Measurements from ENCODE around the gene LSS. TPM values are rescaled to one million over a fixed set of nuclear protein-coding genes. Genes with fewer than 3 reads are reported as not detected.
A peak's percentile ranks its signal among the peaks of the same experiment; 100 is the strongest.

The LSS gene
- total and polyA plus RNA-seq, 2 experiments from 2014 or later, result 55.0 to 237 TPM

GRCh38 chr21:46223217-46223616, 5.4 kb downstream of the LSS start (continued):
- no peak for TF ChIP-seq ZNF462 (CRISPR knock-in tag; IDR thresholded peaks at IDR 0.05)
- TF ChIP-seq NANOG (IDR thresholded peaks at IDR 0.05; ENCODE audit: borderline replicate concordance), result no peak

DNA sequence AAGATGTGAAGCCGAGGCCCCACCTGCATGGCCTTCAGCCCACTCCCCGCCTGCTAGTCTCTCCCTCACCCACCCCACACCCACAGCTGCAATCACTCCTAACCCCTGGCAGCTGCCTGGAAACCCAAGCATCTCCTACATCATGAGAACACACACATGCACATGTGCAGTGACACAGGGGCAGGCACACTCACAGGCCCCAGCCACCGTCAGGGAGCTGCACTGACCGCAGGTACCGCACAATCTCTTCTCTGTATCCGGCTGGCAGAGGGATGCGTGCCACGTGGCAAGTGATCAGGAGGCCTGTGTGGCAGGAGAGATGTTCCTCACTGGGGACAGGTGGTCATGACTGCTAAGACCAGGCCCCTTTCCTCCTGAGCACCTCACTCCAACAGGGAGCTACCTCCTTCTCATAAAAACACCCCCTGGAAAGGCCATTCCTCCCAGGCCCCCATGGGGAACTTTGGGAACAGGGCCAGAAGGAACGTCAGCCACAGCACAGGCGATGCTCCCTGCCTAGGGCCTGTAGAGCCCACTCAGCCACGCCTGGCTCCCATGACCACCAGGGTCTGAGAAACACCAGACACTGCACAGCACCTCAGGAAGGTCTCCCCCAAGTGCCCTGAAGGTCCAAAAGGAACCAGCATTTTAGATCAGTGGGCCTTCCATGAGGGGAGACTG, 6.0 kb downstream of the LSS start:
- Histone ChIP-seq H3K9me2 (ENCODE audit: insufficient read depth) (no peaks in the 10 kb centered on the region), H3K79me2 (replicated peaks; ENCODE audit: insufficient read depth) (peaks cover 94% of the 10 kb centered on the region), H3K27ac (ENCODE audit: low read depth) (0 out of 2 replicates have a peak overlapping the region, but pooled peaks have one; percentile 32), H3K27me3 (ENCODE audit: insufficient read depth) (no peaks in the 10 kb centered on the region), H3K4me3 (no peak overlapping the region), H2AFZ (no peak overlapping the region), H3K4me1 (ENCODE audit: insufficient read depth) (peaks cover 14% of the 10 kb centered on the region), H3F3A (replicated peaks; ENCODE audit: low read depth) (0 out of 2 replicates have a peak, but pooled peaks cover 5% of the 10 kb centered on the region), H3K36me3 (ENCODE audit: insufficient read depth) (peaks cover 10% of the 10 kb centered on the region), H4K20me1 (replicated peaks; ENCODE audit: insufficient read depth) (peaks cover 43% of the 10 kb centered on the region), H3K4me2 (no peak overlapping the region)
- Mint-ChIP-seq H3K4me1 (peaks cover 15% of the 10 kb centered on the region), H3K27ac (no peak overlapping the region), H3K9me3 (peaks cover 19% of the 10 kb centered on the region), H3K27me3 (ENCODE audit: insufficient read depth, low read depth, poor library complexity) (peaks cover 5% of the 10 kb centered on the region), H3K4me3 (no peak overlapping the region), H3K36me3 (ENCODE audit: low read depth) (peaks cover 49% of the 10 kb centered on the region)
- DNase-seq (ENCODE audit: low spot score) (no peak), ATAC-seq (no peak)
- TF ChIP-seq CREB1 (CRISPR knock-in tag; IDR thresholded peaks at IDR 0.05; ENCODE audit: low read depth), result no peak
- TF ChIP-seq POLR2AphosphoS5 (IDR thresholded peaks at IDR 0.05; ENCODE audit: low read depth), result no peak
- TF ChIP-seq ZNF114 (CRISPR knock-in tag; IDR thresholded peaks at IDR 0.05), result no peak
- no peak for TF ChIP-seq ETS1 (IDR thresholded peaks at IDR 0.05)
- TF ChIP-seq EZH2phosphoT487 (IDR thresholded peaks at IDR 0.05; ENCODE audit: unreplicated experiment), result no peak
- TF ChIP-seq STAT1 (IDR thresholded peaks at IDR 0.05; ENCODE audit: unreplicated experiment), result no peak
- no peak for TF ChIP-seq ZNF331 (CRISPR knock-in tag; IDR thresholded peaks at IDR 0.05; ENCODE audit: low read depth)
